IMR-90 (cell line): ENCODE measurements around the gene FAM163B. TPM values are rescaled to one million over a fixed set of nuclear protein-coding genes. Genes with fewer than 3 reads are reported as not detected.

ENCODE experiments used
- ATAC-seq: fragments of 200-7000 bp; cut with Tn5 transposase; 2 replicates; pipeline ENCODE4 v1.9.1; 2020; ENCODE audit warnings: low read depth, mild to moderate bottlenecking, moderate library complexity
- BruUV-seq: library from RNA; stranded (reverse); fragments of 400-500 nt; replicated peaks from 2 replicates; lab custom pipeline; 2021; lab: Mats Ljungman, UMichigan
- CTCF ChIA-PET: fragments of 300-600 bp; formaldehyde crosslinking; extraction: SDS; loops from one replicate; lab custom pipeline; 2021; ENCODE audit warnings: antibody characterized with exemption; lab: Yijun Ruan, JAX
- POLR2A ChIA-PET: fragments of 300-600 bp; sonication (Branson Sonifier 250); formaldehyde crosslinking; loops from one replicate; lab custom pipeline; 2022; ENCODE audit warnings: antibody characterized with exemption; ENCODE audit not compliant: unreplicated experiment; lab: Charles Lee
- DNase-seq: peaks from one replicate; pipeline ENCODE4 v3.0.0; 2013
- H2AFZ ChIP-seq: replicated peaks from 2 replicates; pipeline ENCODE3; 2013; ENCODE audit warnings: low read length, mild to moderate bottlenecking; ENCODE audit not compliant: poor library complexity
- H2AK5ac ChIP-seq: 2 replicates; pipeline ENCODE4 v1.6.1; 2013; ENCODE audit warnings: low read depth, low read length, inconsistent platforms
- H2AK9ac ChIP-seq: replicated peaks from 2 replicates; pipeline ENCODE3; 2013; ENCODE audit warnings: mild to moderate bottlenecking, low read depth, low read length, moderate library complexity; ENCODE audit not compliant: poor library complexity
- H2BK120ac ChIP-seq: 2 replicates; pipeline ENCODE4 v1.6.1; 2013; ENCODE audit warnings: low read depth, low read length, inconsistent platforms
- H2BK15ac ChIP-seq: 3 replicates; pipeline ENCODE4 v1.6.1; 2013; ENCODE audit warnings: low read depth, low read length, inconsistent platforms
- H2BK20ac ChIP-seq: 2 replicates; pipeline ENCODE4 v1.6.1; 2013; ENCODE audit warnings: low read depth, mild to moderate bottlenecking, inconsistent platforms, low read length, moderate library complexity
- H2BK5ac ChIP-seq: 2 replicates; pipeline ENCODE4 v1.6.1; 2013; ENCODE audit warnings: mild to moderate bottlenecking, low read depth, low read length, inconsistent platforms; ENCODE audit not compliant: poor library complexity, severe bottlenecking
- H3K14ac ChIP-seq: replicated peaks from 2 replicates; pipeline ENCODE4 v1.6.1; 2013; ENCODE audit warnings: low read depth, low read length, inconsistent platforms
- H3K18ac ChIP-seq: 2 replicates; pipeline ENCODE4 v1.6.1; 2013; ENCODE audit warnings: low read depth, low read length, control low read depth
- H3K23ac ChIP-seq: 2 replicates; pipeline ENCODE4 v1.6.1; 2013; ENCODE audit warnings: low read depth, low read length, inconsistent platforms
- H3K27ac ChIP-seq: 2 replicates; pipeline ENCODE4 v1.5.1; 2013; ENCODE audit warnings: mild to moderate bottlenecking, control low read depth, low read length; ENCODE audit not compliant: insufficient read depth
- H3K27me3 ChIP-seq: 2 replicates; pipeline ENCODE4 v1.6.1; 2013; ENCODE audit warnings: low read length; ENCODE audit not compliant: control insufficient read depth, insufficient read depth
- H3K36me3 ChIP-seq: 2 replicates; pipeline ENCODE4 v1.6.1; 2013; ENCODE audit warnings: low read length, mixed read lengths; ENCODE audit not compliant: control insufficient read depth, insufficient read depth
- H3K4ac ChIP-seq: 2 replicates; pipeline ENCODE4 v1.6.1; 2013; ENCODE audit warnings: low read depth, low read length, inconsistent platforms
- H3K4me1 ChIP-seq: 2 replicates; pipeline ENCODE4 v1.6.1; 2013; ENCODE audit warnings: low read length, mixed read lengths; ENCODE audit not compliant: control insufficient read depth, insufficient read depth
- H3K4me2 ChIP-seq: 2 replicates; pipeline ENCODE4 v1.6.1; 2013; ENCODE audit warnings: low read depth, mild to moderate bottlenecking, control low read depth, low read length, moderate library complexity
- H3K4me3 ChIP-seq: 2 replicates; pipeline ENCODE4 v1.5.1; 2013; ENCODE audit warnings: low read depth, mild to moderate bottlenecking, control low read depth, low read length, moderate library complexity; ENCODE audit not compliant: insufficient read depth
- H3K56ac ChIP-seq: 2 replicates; pipeline ENCODE4 v1.6.1; 2013; ENCODE audit warnings: low read length, inconsistent platforms; ENCODE audit not compliant: insufficient read depth; ENCODE audit errors: extremely low read depth
- H3K79me1 ChIP-seq, 2 experiments: 2 replicates each; pipeline ENCODE4 v1.6.1; 2013; ENCODE audit warnings: low read length in 2 of 2, inconsistent platforms in 1 of 2, low read depth in 1 of 2
- H3K9ac ChIP-seq: 2 replicates; pipeline ENCODE4 v1.6.1; 2013; ENCODE audit warnings: low read depth, low read length, control low read depth
- H3K9me1 ChIP-seq: 2 replicates; pipeline ENCODE4 v1.6.1; 2013; ENCODE audit warnings: low read length, inconsistent platforms; ENCODE audit not compliant: insufficient read depth
- H3K9me3 ChIP-seq: 2 replicates; pipeline ENCODE4 v1.6.1; 2013; ENCODE audit warnings: low read length; ENCODE audit not compliant: control insufficient read depth, insufficient read depth
- H4K20me1 ChIP-seq: 2 replicates; pipeline ENCODE4 v1.6.1; 2013; ENCODE audit warnings: low read length, inconsistent platforms; ENCODE audit not compliant: insufficient read depth
- H4K5ac ChIP-seq: 2 replicates; pipeline ENCODE4 v1.6.1; 2013; ENCODE audit warnings: mild to moderate bottlenecking, low read depth, low read length, control low read depth
- H4K8ac ChIP-seq, 2 experiments: 2 replicates each; pipeline ENCODE4 v1.6.1; 2013; ENCODE audit warnings: low read depth in 2 of 2, low read length in 2 of 2, control low read depth in 1 of 2, inconsistent platforms in 1 of 2
- H4K91ac ChIP-seq: 2 replicates; pipeline ENCODE4 v1.6.1; 2013; ENCODE audit warnings: low read depth, low read length, inconsistent platforms; ENCODE audit not compliant: insufficient read depth
- BHLHE40 ChIP-seq: fragments of 150-350 bp; IDR thresholded peaks from 2 replicates; pipeline ENCODE4 v1.6.1; 2016; ENCODE audit warnings: mild to moderate bottlenecking, low read depth, low read length
- CEBPB ChIP-seq: IDR thresholded peaks from 2 replicates; pipeline ENCODE4 v1.6.1; 2012; ENCODE audit warnings: low read depth, low read length, improper control_type of control experiment
- CHD1 ChIP-seq: IDR thresholded peaks from 2 replicates; pipeline ENCODE4 v1.6.1; 2012; ENCODE audit warnings: low read depth, low read length, improper control_type of control experiment
- CTCF ChIP-seq: conservative IDR thresholded peaks from 2 replicates; pipeline ENCODE4 v1.5.1; 2012; ENCODE audit warnings: mild to moderate bottlenecking, low read depth, low read length, improper control_type of control experiment
- ELK1 ChIP-seq: fragments of 150-350 bp; IDR thresholded peaks from 2 replicates; pipeline ENCODE4 v1.6.1; 2016; ENCODE audit warnings: low read depth, mild to moderate bottlenecking, low read length, moderate library complexity, borderline replicate concordance
- FOS ChIP-seq: fragments of 150-350 bp; IDR thresholded peaks from 2 replicates; pipeline ENCODE4 v1.6.1; 2016; ENCODE audit warnings: low read depth, low read length
- MAFK ChIP-seq: IDR thresholded peaks from 2 replicates; pipeline ENCODE4 v1.6.1; 2012; ENCODE audit warnings: low read depth, low read length, improper control_type of control experiment
- MAZ ChIP-seq: IDR thresholded peaks from 2 replicates; pipeline ENCODE4 v1.6.1; 2012; ENCODE audit warnings: low read depth, mild to moderate bottlenecking, low read length, improper control_type of control experiment, moderate library complexity, borderline replicate concordance
- MXI1 ChIP-seq: IDR thresholded peaks from 2 replicates; pipeline ENCODE4 v1.6.1; 2012; ENCODE audit warnings: low read depth, mild to moderate bottlenecking, low read length, moderate library complexity, borderline replicate concordance
- NFE2L2 ChIP-seq: fragments of 150-350 bp; IDR thresholded peaks from 2 replicates; pipeline ENCODE4 v1.6.1; 2016; ENCODE audit warnings: low read depth, mild to moderate bottlenecking, low read length
- POLR2A ChIP-seq: IDR thresholded peaks from 2 replicates; pipeline ENCODE4 v1.6.1; 2012; ENCODE audit warnings: mild to moderate bottlenecking, low read depth, low read length
- RAD21 ChIP-seq: IDR thresholded peaks from 2 replicates; pipeline ENCODE4 v1.6.1; 2012; ENCODE audit warnings: low read length, improper control_type of control experiment
- RCOR1 ChIP-seq: IDR thresholded peaks from 2 replicates; pipeline ENCODE4 v1.6.1; 2012; ENCODE audit warnings: mild to moderate bottlenecking, low read length, improper control_type of control experiment; ENCODE audit not compliant: insufficient replicate concordance
- RFX5 ChIP-seq: IDR thresholded peaks from 2 replicates; pipeline ENCODE4 v1.8.0; 2012; ENCODE audit warnings: low read depth, mild to moderate bottlenecking, low read length, moderate library complexity
- SMC3 ChIP-seq: fragments of 150-350 bp; IDR thresholded peaks from 2 replicates; pipeline ENCODE4 v1.6.1; 2016; ENCODE audit warnings: low read depth, mild to moderate bottlenecking, antibody characterized with exemption, low read length, moderate library complexity
- USF2 ChIP-seq: fragments of 150-350 bp; IDR thresholded peaks from 2 replicates; pipeline ENCODE4 v1.6.1; 2017; ENCODE audit warnings: mild to moderate bottlenecking, antibody characterized with exemption, low read length, low read depth
- WGBS, 2 experiments: methylation state at CpG; one replicate each; pipeline versions ENCODE4 v1.1.5 to v1.1.7; 2013; ENCODE audit warnings: missing lambda C conversion rate in 2 of 2; ENCODE audit not compliant: insufficient read length in 1 of 2; ENCODE audit errors: extremely low coverage in 2 of 2; 5-methylcytosine and 5-hydroxymethylcytosine counted together
- dilution Hi-C: fragments of 300-500 bp; cut with HindIII; formaldehyde crosslinking; loops from one replicate; pipeline ENCODE4 v1.14.3; 2018; ENCODE audit warnings: low sequenced_read_pairs; ENCODE audit not compliant: unreplicated experiment
- in situ Hi-C: fragments of 300-500 bp; cut with MboI; formaldehyde crosslinking; loops from 3 replicates; pipeline ENCODE4 v1.14.3; 2019; ENCODE audit warnings: low sequenced_read_pairs, inconsistent platforms, mixed read lengths
- intact Hi-C: fragments of 100-400 bp; cut with micrococcal nuclease; formaldehyde crosslinking; loops from 2 replicates; pipeline ENCODE4 v1.10.0; 2022
- polyA plus RNA-seq, 3 experiments: library from polyadenylated mRNA; depleted of rRNA; stranded (reverse); fragments of >200 nt; gene quantifications; 2 replicates each; pipeline ENCODE4 v1.2.3, GENCODE V29; 2012; ENCODE audit warnings: low replicate concordance in 1 of 3
- total RNA-seq: library from RNA; depleted of rRNA; stranded (reverse); fragments of >200 nt; gene quantifications from 2 replicates; pipeline ENCODE4 v1.2.3, GENCODE V29; 2012

Gene FAM163B
- total and polyA plus RNA-seq, 2 of the 4 experiments (the other 2 are of a cell fraction): not detected

GRCh38 chr9:133580419-133580738 is 28.8 kb downstream of the FAM163B start:
- dilution Hi-C loops: no loop called here
- no peaks in the 10 kb centered on the region for H4K20me1 ChIP-seq
- ATAC-seq (no peak), DNase-seq (no peak)
- H3K4me1 ChIP-seq: peaks cover 4% of the 10 kb centered on the region; the same call in 1 of the 2 replicates
- H4K91ac ChIP-seq: no peak overlapping the region
- H2BK15ac ChIP-seq: no peak overlapping the region
- no peak overlapping the region for H3K56ac ChIP-seq
- no peak overlapping the region for H3K23ac ChIP-seq
- H3K4ac ChIP-seq: no peak overlapping the region
- BruUV-seq: no TSS peak
- no peak overlapping the region for H2AK9ac ChIP-seq
- no peak overlapping the region for H2BK5ac ChIP-seq
- ChIA-PET CTCF (no interaction called here), POLR2A (no interaction called here)
- TF ChIP-seq ELK1 (no peak), CEBPB (no peak), MAZ (no peak), SMC3 (no peak), NFE2L2 (no peak), MAFK (no peak), RCOR1 (no peak), MXI1 (no peak), POLR2A (no peak), RFX5 (no peak), CHD1 (no peak), RAD21 (no peak), USF2 (no peak), CTCF (no peak), FOS (no peak), BHLHE40 (no peak)
- intact Hi-C loops: no loop called here
- no peak overlapping the region for H2BK20ac ChIP-seq
- no peak overlapping the region for H3K18ac ChIP-seq
- no peak overlapping the region for H3K27ac ChIP-seq
- H3K4me2 ChIP-seq: no peak overlapping the region
- no peak overlapping the region for H2BK120ac ChIP-seq
- no peak overlapping the region for H3K9ac ChIP-seq
- H3K9me1 ChIP-seq: no peaks in the 10 kb centered on the region
- H2AFZ ChIP-seq: no peak overlapping the region
- no peak overlapping the region for H4K8ac ChIP-seq
- H3K14ac ChIP-seq: no peak overlapping the region
- H2AK5ac ChIP-seq: no peak overlapping the region
- no peaks in the 10 kb centered on the region for H3K9me3 ChIP-seq
- H3K4me3 ChIP-seq: no peak overlapping the region
- in situ Hi-C loops: no loop called here
- H3K27me3 ChIP-seq: peaks cover 37% of the 10 kb centered on the region
- no peaks in the 10 kb centered on the region for H3K36me3 ChIP-seq
- H4K5ac ChIP-seq: no peak overlapping the region
- no peaks in the 10 kb centered on the region for H3K79me1 ChIP-seq
- WGBS, 2 experiments: 50% methylated on average over 5 of the region's 6 CpGs; no CpG with 5 or more reads in 1 of the 2 experiments
